Measurements from ENCODE around the gene SYT3.

SYT3 gene

DNA sequence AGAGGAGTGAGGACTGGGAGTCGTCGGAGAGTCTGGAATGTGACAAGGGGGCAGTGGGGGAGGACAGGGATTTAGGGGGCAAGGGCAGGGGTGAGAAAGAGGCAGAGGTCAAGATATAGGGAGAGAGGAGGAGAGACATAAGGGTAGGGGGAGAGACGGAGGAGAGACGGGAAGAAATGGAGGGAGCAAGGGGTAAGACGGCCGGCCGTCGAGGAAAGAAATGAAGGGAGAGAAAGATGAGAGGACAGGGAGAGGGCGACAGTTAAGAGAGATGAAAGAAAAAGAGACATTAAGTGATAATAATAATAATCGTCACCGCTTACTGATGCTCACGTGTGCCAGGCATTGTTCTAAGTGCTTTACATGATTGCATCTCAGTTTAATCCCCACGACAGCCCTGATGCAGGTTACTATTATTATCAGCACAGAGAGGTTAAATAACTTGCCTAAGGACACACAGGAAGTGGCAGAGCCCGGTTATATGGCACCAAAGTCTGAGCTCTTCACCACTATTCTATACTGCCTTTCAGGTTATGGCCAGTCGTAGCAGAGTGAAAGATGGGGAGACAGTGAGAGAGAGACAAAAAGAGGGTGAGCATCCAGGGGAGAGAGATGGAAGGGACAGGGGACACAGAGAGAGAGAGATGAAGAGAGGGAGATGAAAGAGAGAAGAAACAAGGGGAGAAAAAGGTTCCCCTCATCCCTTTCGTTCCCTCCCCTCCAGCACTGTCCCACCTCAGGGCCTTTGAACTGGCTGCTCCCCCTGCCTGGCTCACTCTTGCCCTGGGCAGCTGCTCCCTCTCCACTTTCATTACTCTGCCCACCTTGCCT lies 23.2 kb upstream of the SYT3 start:
- no peak for DNase-seq (ENCODE audit: low read depth in 3 of 3)

GRCh38 chr19:50661766-50662650 lies 22.3 kb upstream of the SYT3 start:
- DNase-seq (ENCODE audit: low read depth in 3 of 3), result no peak

DNA sequence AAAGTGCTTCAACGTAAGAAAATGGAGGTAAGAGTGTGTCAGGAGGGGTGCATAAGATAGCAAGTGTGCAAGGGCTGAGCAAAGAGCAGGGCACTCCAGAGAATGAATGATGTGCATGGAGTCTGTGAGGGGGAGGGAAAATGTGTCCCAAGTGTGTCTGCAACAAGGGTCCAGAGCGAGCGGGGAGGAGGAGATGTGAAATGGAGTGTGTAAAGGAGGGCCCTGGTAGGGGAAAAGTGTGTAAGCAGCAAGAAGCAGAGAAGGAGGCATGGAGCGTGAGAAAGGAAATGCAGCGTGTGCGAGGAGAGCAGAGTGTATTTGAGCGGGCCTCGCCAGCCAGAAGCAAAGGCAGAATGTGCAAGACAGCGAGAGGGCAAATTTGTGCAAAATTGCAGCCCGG lies 21.3 kb upstream of the SYT3 start:
- no peak for DNase-seq (ENCODE audit: low read depth in 3 of 3)

GRCh38 chr19:50660088-50660366 lies 20.3 kb upstream of the SYT3 start:
- no peak for DNase-seq (ENCODE audit: low read depth in 3 of 3)

DNA sequence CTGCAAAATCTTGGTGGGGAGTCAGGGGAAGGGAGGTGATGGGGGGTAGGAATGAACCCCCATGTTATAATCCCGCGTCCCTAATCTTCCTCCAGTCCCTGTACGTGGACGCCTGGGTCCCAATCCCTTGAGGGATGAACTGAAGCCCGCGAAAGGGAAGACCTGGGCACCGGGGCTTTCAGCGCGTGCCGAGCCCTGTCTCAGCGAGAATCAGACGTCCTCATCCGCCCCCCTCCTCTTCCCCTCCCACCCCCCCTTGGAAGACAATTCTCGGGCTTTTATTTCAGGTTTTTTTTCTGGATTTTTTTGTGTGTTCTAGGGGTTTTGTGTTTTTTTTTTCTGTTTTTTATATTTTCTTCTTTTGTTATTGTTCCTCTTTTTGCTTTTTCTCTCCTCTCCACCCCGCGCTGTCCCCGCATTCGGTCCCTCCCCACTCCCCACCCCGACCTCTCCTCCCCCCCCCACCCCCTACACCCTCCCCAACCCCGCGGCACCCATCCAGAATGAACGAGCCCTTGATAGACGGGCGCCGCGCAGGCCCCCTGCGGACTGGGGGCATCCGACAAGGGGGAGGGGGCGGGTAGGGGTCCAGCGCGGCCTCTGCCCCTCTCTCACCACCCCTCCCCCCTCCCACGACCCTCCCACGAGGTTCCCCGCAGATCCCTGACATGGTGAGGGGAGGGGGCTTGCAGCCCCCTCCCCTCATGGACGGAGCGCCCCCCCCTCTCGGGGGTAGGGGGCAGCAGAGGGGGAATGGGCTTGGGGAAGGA lies 19.8 kb upstream of the SYT3 start:
- no peak for DNase-seq (ENCODE audit: low read depth in 3 of 3)

GRCh38 chr19:50658441-50659317 lies 19.0 kb upstream of the SYT3 start:
- peak; percentile 35 to 66 (median 52) for DNase-seq (ENCODE audit: low read depth in 3 of 3)

DNA sequence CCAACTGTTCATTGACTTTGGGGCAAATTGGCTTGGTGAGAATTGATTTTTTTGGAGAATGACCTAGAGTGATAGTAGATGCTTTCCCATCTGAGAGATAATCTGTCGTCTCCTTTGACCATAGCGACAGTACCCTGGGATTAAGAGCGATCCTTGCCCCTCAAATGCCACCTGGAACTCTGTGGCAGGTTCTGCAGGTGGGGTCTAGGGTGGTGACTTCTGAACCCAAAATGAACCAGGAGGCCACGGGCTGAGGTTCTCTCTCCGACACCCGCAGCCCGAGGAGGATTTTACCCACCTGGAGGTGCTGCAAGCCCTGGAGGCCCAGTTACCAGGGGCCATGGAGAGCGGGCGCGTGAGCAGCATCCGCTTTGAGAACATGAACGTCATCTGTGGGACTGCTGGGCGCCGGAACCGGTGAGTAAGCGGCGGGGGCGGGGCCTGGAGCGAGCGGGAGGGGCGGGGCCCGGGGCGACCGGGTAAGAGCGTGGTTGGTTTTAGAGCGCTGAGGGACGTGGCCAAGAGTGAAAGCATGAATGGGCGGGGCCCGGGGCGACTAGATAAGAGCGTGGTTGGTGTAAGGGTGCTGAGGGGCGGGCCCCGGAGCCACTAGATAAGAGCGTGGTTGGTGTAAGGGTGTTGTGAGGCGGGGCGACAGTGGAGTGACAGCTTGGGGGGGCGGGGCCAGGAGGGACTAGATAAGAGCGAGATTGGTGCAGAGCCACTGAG lies 18.2 kb upstream of the SYT3 start:
- peak; percentile 69 to 92 (median 86) for DNase-seq (ENCODE audit: low read depth in 3 of 3)

GRCh38 chr19:50657222-50657669 lies 17.6 kb upstream of the SYT3 start:
- DNase-seq (ENCODE audit: low read depth in 3 of 3), result no peak

DNA sequence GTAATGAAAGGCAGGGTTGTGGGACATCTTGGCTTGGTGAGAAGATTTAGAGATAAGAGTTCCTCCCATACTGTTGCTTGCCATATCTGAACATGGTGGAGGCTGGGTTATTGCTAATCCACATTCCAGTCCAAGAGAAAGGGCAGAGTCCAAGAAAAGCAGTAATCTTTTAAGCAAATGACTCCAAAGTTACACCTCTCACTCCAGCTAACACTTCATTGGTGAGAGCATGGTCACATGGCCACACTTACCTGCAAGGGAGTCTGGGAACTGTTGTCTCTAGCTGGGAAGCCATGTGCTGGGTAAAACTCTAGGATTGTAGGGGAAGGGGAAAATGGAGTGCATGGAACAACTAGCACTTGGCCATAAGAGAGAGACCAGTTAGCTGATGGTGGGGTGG lies 15.2 kb upstream of the SYT3 start:
- no peak for DNase-seq (ENCODE audit: low read depth in 3 of 3)

DNA sequence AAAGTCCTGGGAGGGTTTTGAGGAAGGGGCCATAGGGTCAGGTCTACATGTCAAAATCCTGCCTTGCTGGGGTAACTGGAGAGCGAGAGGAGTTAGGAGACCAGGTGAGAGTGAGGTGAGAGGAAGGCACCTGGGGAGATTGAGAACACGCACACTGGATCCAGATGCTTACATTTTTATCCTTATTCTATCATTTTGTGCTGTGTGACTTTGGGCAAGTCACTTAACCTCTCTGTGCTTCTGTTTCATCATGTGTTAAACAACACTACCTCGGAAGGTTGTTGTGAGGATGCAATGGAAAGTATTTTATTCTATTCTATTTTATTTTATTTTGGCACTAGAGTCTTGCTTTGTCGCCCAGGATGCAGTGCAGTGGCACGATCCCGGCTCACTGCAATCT lies 13.0 kb upstream of the SYT3 start:
- DNase-seq (ENCODE audit: low read depth in 3 of 3), result no peak

DNA sequence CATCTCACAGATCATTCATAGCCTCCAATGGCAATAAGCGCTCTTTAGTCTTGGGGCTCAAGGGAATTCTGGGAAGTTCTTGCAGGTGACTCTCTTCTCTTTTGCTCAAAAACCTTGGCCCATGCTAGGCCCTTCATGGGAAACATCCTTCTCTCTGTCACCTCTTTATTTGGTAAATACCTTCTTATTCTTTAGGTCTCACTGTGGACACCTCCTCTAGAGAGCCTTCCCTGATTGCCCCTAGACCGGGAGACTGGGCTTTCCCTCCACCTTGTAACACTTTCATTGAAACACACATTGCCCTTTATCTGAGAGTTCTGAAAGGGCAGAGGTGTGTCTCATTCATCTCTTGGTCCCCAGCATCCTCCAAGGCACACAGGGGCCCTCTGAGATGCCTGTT lies 11.5 kb upstream of the SYT3 start:
- DNase-seq (ENCODE audit: low read depth in 3 of 3), result no peak

DNA sequence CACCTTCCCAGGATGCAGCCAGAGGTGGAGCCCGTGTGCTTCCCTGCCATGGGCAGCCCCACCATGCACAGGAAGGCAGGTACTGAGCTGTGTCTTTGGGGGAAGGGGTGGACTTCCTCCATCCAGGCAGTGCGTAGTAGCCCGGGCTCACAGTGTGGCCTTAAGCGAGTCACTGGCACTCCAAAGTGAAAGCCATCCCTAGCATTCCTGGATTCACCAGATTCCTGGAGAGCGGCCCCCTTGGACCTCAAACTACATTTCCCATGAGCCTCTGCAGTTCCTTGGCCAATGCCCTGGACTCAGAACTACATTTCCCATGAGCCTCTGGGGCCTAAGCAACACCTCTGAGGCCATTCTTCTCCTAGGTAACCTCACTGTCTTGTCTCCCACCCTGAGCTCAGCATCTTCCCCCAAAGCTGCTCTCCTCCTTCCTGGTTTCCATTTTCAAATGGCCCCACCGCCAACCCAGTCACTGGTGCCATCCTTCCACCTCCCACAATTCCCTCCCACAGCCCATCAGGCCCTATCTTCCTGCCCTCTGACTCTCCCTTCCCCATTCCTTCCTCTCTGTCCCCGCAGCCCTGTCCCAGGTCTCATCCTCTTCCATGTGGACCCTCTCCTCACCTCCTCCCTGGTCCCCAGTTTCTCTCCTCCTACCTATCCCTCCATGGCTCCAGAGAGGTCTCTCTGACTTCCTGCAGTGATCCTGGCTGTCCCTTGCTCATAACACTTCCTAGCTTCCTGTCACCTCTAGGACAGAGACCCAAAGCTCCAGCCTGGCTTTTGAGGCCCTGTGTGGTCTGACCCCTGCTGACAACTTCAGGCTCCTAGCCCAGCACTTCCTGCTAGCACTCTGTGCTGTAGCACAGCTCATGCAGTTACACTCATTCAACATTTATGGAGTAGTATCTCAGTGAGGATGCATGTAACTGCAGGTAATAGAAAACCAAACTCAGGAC lies 10.0 kb upstream of the SYT3 start, which contains the start of gene C19orf81:
Gene C19orf81 (plus strand): TSS at position 13 of the 959 bp plus-strand sequence. CDS start 0 bp downstream, at position 13.
- no peak for DNase-seq (ENCODE audit: low read depth in 3 of 3)

DNA sequence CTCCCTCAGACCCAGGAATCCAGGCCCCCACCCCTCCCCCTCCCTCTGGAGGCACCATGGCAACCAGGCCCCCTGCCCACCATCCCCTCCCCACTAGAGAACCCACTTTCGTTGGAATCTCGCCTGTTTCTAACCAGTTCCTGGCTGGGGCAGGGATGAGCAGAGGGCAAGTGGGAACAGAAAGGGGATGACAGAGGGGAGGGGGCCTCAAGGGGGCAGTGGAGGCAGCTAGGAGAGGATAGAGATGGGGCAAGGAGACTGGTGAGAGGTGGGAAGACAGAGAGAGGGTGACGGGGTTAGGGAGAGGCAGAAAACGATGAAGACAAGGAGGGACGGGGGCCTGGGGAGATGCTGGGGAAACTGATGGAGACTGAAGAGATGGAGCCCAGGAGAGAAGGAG lies 9.0 kb upstream of the SYT3 start:
- no peak for DNase-seq (ENCODE audit: low read depth in 3 of 3)

DNA sequence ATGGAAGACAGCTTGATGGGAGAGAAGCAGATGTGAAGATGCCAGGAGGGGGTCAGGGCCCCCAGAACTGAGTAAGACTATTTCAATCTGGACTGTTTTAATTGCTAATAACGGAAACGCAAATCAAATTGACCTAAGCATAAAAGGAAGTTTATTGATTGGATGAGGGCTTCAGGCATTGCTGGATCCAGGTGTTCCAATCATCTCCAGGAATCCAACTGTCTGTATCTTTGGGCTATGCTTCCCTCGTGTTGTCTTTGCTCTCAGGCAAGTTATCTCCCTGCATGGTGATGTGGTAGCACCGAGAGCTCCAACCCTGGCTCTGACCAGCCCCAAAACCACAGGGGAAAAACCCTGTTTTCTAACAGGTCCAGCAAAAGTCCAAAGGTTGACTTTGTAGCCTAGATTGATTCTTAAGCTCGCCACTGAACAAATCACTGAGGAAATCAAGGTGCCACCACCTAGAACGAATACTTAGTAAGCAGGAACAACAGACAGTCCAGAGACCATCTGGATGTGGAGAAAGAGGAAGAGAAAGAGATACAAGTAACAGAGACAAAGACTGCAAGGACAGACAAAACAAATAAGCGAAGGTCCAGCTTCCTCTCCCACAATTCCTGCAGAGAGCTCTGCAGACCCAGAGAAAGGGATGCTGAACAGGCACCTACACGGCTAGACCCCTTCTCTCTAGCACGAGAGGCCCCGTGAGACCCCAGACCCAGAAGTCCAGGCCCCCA lies 8.4 kb upstream of the SYT3 start:
- no peak for DNase-seq (ENCODE audit: low read depth in 3 of 3)

DNA sequence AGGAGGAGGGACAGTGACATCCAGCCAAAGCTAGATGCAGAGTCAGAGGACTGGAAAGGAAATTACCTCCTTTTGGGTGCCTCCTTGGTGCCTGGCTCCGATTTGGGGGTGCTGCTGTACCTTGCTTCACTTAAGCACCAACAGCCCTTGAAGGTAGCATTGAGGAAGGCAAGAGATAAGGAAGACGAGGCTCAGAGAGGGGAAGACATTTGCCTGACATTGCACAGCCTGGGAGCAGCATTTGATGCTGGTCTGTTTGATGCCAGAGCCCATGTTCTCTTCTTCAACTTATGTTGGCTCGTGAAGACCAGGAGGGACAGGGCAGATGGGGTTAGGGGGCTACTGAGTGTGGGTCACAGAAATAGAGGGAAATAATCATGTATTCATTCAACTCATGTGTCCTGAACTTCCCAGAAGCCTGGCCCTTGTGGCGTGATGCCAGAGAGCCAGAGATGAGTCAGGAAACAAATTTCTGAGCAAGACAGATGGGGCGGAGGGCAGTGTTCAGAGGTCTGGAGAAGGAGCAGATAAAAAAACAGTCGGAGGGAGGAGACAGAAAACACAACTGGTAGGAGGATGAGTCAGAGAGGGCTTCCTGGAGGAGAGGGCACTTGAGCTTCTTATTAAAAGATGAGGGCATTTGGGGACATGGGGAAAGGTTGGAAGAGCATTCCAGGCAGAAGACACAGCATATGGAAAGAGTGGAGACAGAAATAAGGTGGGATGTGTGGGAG lies 6.6 kb upstream of the SYT3 start:
- DNase-seq (ENCODE audit: low read depth in 3 of 3), result no peak

DNA sequence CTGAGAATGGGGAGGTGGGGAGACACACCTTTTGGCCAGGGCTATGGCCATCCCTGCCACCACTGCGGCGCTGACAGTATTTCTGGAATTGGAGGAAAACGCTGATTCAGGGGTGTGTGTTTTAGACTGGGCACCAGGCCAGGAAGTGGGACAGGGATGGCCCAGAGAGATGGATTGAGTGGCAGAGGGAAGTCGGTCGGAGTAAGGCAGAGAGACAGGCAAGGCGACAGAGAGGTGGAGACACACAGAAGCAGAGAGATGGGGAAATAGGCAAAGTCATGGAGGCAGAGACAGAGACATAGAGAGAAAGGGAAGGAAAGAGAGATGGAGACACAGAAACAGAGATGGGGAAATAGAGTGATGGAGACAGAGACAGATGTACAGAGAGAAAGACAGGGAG lies 5.4 kb upstream of the SYT3 start:
- DNase-seq (ENCODE audit: low read depth in 3 of 3), result no peak

GRCh38 chr19:50644315-50644915 lies 4.7 kb upstream of the SYT3 start:
- DNase-seq (ENCODE audit: low read depth in 3 of 3), result no peak

- DNase-seq (ENCODE audit: low read depth in 3 of 3), result no peak
These were observed 687 bp upstream of the SYT3 start for GRCh38 chr19:50640368-50640767.

All from stimulated activated CD4-positive, alpha-beta T cell treated with anti-CD3 and anti-CD28 coated beads, TNF-alpha, amount 100 ng/mL, for 48 hours (primary cell).